IPS-15b (cell line): ENCODE measurements around the gene KLHL8.

Experiments used
- H3K27me3 ChIP-seq: one replicate; pipeline ENCODE4 v1.6.1; 2013; ENCODE audit warnings: low read length; ENCODE audit not compliant: control insufficient read depth, insufficient read depth
- H3K36me3 ChIP-seq: one replicate; pipeline ENCODE4 v1.6.1; 2013; ENCODE audit warnings: low read length; ENCODE audit not compliant: control insufficient read depth, insufficient read depth
- H3K4me1 ChIP-seq: one replicate; pipeline ENCODE4 v1.6.1; 2013; ENCODE audit warnings: mild to moderate bottlenecking, low read length; ENCODE audit not compliant: control insufficient read depth, insufficient read depth
- H3K4me3 ChIP-seq: one replicate; pipeline ENCODE4 v1.5.1; 2013; ENCODE audit warnings: low read depth, low read length
- H3K9ac ChIP-seq: one replicate; pipeline ENCODE4 v1.6.1; 2013; ENCODE audit warnings: low read depth, mild to moderate bottlenecking, low read length
- H3K9me3 ChIP-seq: one replicate; pipeline ENCODE4 v1.6.1; 2013; ENCODE audit warnings: mild to moderate bottlenecking, low read length; ENCODE audit not compliant: control insufficient read depth, insufficient read depth

Gene KLHL8

DNA sequence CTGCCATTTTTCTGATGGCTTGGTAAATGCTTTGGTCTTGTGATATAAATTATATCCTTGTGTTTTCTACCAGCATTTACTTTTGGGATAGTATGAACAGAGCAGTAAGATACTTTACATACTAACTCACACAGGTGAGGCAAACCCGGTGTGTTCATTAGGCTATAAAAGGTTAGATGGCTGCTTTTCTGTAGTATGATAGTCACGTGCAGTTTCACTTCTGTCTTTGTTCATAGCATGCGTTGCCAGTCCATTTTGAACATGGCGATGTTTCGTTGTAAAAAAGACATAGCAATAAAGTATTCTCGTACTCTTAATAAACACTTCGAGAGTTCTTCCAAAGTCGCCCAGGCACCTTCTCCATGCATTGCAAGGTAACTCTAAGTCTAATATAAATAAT, 88.4 kb downstream of the KLHL8 start:
- Histone ChIP-seq H3K4me3 (no peak overlapping the region), H3K9me3 (no peaks in the 10 kb centered on the region), H3K4me1 (no peaks in the 10 kb centered on the region), H3K9ac (no peak overlapping the region), H3K27me3 (no peaks in the 10 kb centered on the region), H3K36me3 (peaks cover 69% of the 10 kb centered on the region)

- no peaks in the 10 kb centered on the region for H3K9me3 ChIP-seq
- no peak overlapping the region for H3K9ac ChIP-seq
- no peak overlapping the region for H3K4me3 ChIP-seq
- H3K27me3 ChIP-seq, result no peaks in the 10 kb centered on the region
- H3K4me1 ChIP-seq, result no peaks in the 10 kb centered on the region
- peaks cover 62% of the 10 kb centered on the region for H3K36me3 ChIP-seq
Measured at GRCh38 chr4:87130985-87131703, 89.3 kb downstream of the KLHL8 start.

DNA sequence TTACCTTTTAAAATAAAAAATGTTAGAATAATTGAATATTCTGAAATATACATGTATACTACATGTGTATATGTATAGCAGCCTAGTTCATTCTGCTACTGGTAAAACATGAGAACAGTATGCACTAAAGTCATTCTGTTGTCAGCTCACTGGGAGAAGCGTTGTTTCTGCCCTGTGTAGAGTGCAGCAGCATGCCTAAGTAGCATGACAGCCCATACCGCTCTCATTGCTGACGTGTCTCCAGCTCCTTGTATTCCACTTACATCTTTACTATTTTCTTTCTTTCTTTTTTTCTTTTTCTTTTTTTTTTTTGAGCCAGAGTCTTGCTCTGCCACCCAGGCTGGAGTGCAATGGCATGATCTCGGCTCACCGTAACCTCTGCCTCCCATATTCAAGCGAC, 90.7 kb downstream of the KLHL8 start:
- no peaks in the 10 kb centered on the region for H3K9me3 ChIP-seq
- H3K4me1 ChIP-seq, result no peaks in the 10 kb centered on the region
- H3K4me3 ChIP-seq, result no peak overlapping the region
- no peak overlapping the region for H3K9ac ChIP-seq
- no peaks in the 10 kb centered on the region for H3K27me3 ChIP-seq
- H3K36me3 ChIP-seq, result peaks cover 56% of the 10 kb centered on the region

DNA sequence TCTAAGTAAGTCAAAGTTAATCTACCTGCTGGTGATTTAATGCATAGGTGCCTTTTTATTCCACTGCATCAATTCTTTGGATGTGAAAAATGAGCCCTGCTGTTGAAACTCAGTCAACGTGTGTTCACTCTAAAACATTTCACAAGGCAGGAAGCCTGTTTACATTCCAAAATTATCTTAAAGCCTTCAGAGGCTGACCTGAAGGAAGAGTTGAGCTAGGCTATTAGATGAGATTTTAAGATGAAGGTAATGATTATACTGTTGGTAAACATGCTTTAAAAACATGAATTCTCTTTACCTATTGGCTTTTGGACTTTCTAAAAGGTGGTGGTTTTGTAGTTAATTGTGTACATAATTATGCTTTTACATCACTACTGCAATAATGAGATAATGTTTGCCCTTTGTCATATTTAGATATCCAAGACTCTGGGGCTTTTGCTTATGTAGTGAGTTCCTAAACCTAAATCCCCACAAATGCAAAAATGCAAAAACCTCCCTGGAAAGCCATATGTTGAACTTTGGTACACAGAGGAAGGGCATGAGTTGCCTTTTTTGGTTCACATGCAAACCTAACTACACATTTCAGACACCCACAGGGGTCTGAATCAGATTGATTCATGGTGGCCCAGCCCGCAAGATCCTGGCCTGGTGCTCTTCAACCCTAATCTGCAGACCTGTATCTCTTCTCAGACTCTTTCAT, 92.3 kb downstream of the KLHL8 start:
- Histone ChIP-seq H3K9me3 (no peaks in the 10 kb centered on the region), H3K36me3 (peaks cover 52% of the 10 kb centered on the region), H3K4me3 (no peak overlapping the region), H3K4me1 (no peaks in the 10 kb centered on the region), H3K9ac (no peak overlapping the region), H3K27me3 (no peaks in the 10 kb centered on the region)

DNA sequence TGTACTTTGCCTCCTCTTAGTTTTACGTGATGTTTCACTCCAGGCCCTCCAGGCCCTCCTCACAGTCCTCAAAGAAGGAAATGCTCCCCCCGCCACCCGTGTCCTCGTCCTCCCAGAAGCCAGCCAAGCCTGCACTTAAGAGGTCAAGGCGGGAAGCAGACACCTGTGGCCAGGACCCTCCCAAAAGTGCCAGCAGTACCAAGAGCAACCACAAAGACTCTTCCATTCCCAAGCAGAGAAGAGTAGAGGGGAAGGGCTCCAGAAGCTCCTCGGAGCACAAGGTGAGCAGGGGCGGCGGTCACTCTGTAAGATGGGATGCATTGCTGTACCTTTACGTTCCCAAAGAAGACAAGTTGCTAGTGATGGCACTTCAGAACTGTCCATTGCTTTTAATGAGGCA, 94.4 kb downstream of the KLHL8 start:
- Histone ChIP-seq H3K36me3 (peaks cover 40% of the 10 kb centered on the region), H3K4me3 (no peak overlapping the region), H3K4me1 (no peaks in the 10 kb centered on the region), H3K9ac (no peak overlapping the region), H3K27me3 (no peaks in the 10 kb centered on the region), H3K9me3 (no peaks in the 10 kb centered on the region)

DNA sequence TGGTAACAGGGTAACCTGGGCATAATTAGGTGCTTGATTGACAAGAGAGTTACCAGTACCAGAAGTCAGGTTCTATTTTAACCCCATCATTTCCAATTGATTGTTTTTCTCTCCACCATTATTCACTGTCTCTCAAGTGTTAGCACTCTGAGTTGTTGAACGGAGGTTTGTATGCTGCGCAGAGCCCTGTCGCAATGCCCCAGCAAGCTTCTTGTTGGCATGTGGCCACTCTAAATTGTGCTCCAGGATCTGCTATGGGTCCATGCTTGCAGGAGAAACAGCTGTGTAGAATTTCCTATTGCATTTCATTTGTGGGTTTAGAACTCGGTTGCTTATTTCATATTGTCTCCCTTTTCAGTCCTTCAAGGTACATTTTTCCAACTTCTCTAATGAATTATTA, 98.2 kb downstream of the KLHL8 start:
- Histone ChIP-seq H3K27me3 (no peaks in the 10 kb centered on the region), H3K9ac (no peak overlapping the region), H3K36me3 (peaks cover 24% of the 10 kb centered on the region), H3K4me3 (no peak overlapping the region), H3K9me3 (no peaks in the 10 kb centered on the region), H3K4me1 (peaks cover 3% of the 10 kb centered on the region)

- Histone ChIP-seq H3K4me3 (no peak overlapping the region), H3K9me3 (no peaks in the 10 kb centered on the region), H3K4me1 (peaks cover 3% of the 10 kb centered on the region), H3K36me3 (peaks cover 32% of the 10 kb centered on the region), H3K27me3 (no peaks in the 10 kb centered on the region), H3K9ac (no peak overlapping the region)
Measured at GRCh38 chr4:87121341-87122065, 98.9 kb downstream of the KLHL8 start.

- Histone ChIP-seq H3K27me3 (no peaks in the 10 kb centered on the region), H3K9ac (no peak overlapping the region), H3K4me3 (no peak overlapping the region), H3K9me3 (no peaks in the 10 kb centered on the region), H3K4me1 (peaks cover 3% of the 10 kb centered on the region), H3K36me3 (peaks cover 40% of the 10 kb centered on the region)
Measured at GRCh38 chr4:87120411-87121162, 99.8 kb downstream of the KLHL8 start.

- H3K36me3 ChIP-seq, result peaks cover 40% of the 10 kb centered on the region
- peaks cover 3% of the 10 kb centered on the region for H3K4me1 ChIP-seq
- no peaks in the 10 kb centered on the region for H3K27me3 ChIP-seq
- no peak overlapping the region for H3K4me3 ChIP-seq
- no peak overlapping the region for H3K9ac ChIP-seq
- H3K9me3 ChIP-seq, result no peaks in the 10 kb centered on the region
Measured at GRCh38 chr4:87120010-87120409, 100.4 kb downstream of the KLHL8 start.

- no peaks in the 10 kb centered on the region for H3K27me3 ChIP-seq
- H3K9ac ChIP-seq, result no peak overlapping the region
- H3K4me3 ChIP-seq, result no peak overlapping the region
- no peaks in the 10 kb centered on the region for H3K9me3 ChIP-seq
- peaks cover 3% of the 10 kb centered on the region for H3K4me1 ChIP-seq
- H3K36me3 ChIP-seq, result peaks cover 40% of the 10 kb centered on the region
Measured at GRCh38 chr4:87118826-87119225, 101.6 kb downstream of the KLHL8 start.

- no peaks in the 10 kb centered on the region for H3K9me3 ChIP-seq
- peaks cover 3% of the 10 kb centered on the region for H3K4me1 ChIP-seq
- peaks cover 38% of the 10 kb centered on the region for H3K36me3 ChIP-seq
- no peak overlapping the region for H3K4me3 ChIP-seq
- H3K27me3 ChIP-seq, result no peaks in the 10 kb centered on the region
- no peak overlapping the region for H3K9ac ChIP-seq
Measured at GRCh38 chr4:87118421-87118820, 102.0 kb downstream of the KLHL8 start.
